ENCODE data around the gene UBTD2.
A peak's percentile ranks its signal among the peaks of the same experiment; 100 is the strongest.
"Not testable (repeated sequence)": the region's sequence is repeated elsewhere in the genome, so short reads cannot be mapped to it uniquely, and the experiment has no call there.

Gene UBTD2

DNA sequence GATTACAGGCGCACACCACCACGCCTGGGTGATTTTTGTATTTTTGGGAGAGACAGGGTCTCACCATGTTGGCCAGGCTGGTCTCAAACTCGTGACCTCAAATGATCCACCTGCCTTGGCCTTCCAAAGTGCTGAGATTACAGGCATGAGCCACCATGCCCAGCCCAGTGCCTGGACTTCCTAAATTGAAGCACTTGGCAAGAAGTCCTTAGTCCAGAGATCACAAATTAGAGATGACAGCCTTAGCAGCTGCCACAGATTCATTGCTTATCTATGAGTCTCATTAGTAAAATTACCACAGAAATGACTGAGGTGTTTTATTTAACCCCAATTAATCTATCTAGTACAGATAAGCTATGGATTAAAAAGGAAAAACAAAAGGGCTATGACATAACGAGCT is 70.4 kb downstream of the UBTD2 start:
- H3K4me1 Mint-ChIP-seq: peaks cover 4% of the 10 kb centered on the region
- H3K4me3 Mint-ChIP-seq: no peak overlapping the region
- H3K27ac Mint-ChIP-seq: no peak overlapping the region
- no peaks in the 10 kb centered on the region for H3K27me3 Mint-ChIP-seq
- ATAC-seq (ENCODE audit: low read depth) (no peak), DNase-seq (ENCODE audit: low spot score in 2 of 2) (no peak)
- H3K9me3 Mint-ChIP-seq: no peaks in the 10 kb centered on the region
- peaks cover 34% of the 10 kb centered on the region for H3K36me3 Mint-ChIP-seq

DNA sequence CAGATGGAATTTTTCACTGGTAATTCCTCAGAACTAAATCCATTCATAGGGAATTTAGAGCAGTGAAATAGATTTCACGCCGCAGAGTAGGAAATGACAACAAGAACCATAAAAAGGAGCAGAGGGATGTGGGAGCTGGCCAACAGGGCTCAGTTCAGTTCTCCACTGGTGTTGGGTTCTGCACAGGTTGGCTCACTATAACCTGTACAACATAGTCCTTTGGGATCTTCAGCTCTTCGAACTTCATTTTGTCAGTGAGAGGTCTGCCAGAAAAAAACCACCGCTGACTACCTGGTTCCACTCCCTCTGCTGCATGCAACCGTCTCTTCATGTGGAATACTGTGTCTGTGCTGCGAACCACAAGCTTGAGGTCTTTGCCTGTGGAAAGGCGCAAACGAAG is 71.9 kb downstream of the UBTD2 start:
- no peaks in the 10 kb centered on the region for H3K27me3 Mint-ChIP-seq
- ATAC-seq (ENCODE audit: low read depth): no peak
- no peak overlapping the region for H3K27ac Mint-ChIP-seq
- H3K4me3 Mint-ChIP-seq: no peak overlapping the region
- no peaks in the 10 kb centered on the region for H3K9me3 Mint-ChIP-seq
- H3K4me1 Mint-ChIP-seq: peaks cover 6% of the 10 kb centered on the region
- no peak for DNase-seq (ENCODE audit: low spot score in 2 of 2)
- H3K36me3 Mint-ChIP-seq: peaks cover 27% of the 10 kb centered on the region

DNA sequence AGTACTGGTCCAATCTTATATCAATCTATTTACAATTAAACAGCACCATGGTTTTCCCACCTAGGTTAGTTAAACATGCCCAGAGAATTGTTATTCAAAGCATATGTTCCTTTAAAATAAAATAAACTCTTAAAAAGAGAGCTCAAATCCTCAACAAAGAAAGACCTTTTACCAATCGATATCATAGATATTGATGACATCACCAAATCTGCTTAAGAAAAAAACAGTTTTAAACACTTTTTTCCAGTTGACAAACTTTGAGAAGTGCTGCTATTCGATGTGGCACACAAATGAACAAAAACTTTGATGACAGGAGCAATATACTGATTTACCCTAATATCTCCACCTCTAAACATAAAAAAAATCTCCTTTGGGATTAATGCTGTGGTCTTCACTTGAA is 73.8 kb downstream of the UBTD2 start:
- ATAC-seq (ENCODE audit: low read depth) (no peak), DNase-seq (ENCODE audit: low spot score in 2 of 2) (no peak)
- H3K4me1 Mint-ChIP-seq: peaks cover 2% of the 10 kb centered on the region
- H3K36me3 Mint-ChIP-seq: peaks cover 19% of the 10 kb centered on the region
- no peaks in the 10 kb centered on the region for H3K9me3 Mint-ChIP-seq
- no peak overlapping the region for H3K27ac Mint-ChIP-seq
- H3K4me3 Mint-ChIP-seq: no peak overlapping the region
- no peaks in the 10 kb centered on the region for H3K27me3 Mint-ChIP-seq

DNA sequence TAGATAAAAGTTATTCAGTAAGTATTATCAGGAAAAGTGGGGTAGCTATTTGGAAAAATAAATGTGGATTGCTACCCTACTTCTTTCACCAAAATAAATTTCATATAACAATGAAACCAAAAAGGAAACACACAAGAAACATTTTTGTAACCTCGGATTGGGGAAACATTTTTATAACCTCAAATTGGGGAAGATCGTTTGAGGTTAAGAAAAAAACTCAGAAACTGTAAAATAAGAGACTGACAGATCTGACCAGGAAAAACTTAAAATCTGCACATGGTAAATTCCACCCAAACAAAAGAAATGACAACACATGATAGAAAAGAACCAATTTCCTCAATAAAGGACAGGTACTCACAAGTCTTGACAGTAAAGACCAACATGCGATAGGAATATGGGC is 76.1 kb downstream of the UBTD2 start:
- no peak for DNase-seq (ENCODE audit: low spot score in 2 of 2)
- H3K36me3 Mint-ChIP-seq: peaks cover 16% of the 10 kb centered on the region
- H3K4me1 Mint-ChIP-seq: peaks cover 2% of the 10 kb centered on the region
- H3K27ac Mint-ChIP-seq: no peak overlapping the region
- ATAC-seq (ENCODE audit: low read depth): no peak
- no peaks in the 10 kb centered on the region for H3K9me3 Mint-ChIP-seq
- H3K4me3 Mint-ChIP-seq: no peak overlapping the region
- H3K27me3 Mint-ChIP-seq: no peaks in the 10 kb centered on the region

DNA sequence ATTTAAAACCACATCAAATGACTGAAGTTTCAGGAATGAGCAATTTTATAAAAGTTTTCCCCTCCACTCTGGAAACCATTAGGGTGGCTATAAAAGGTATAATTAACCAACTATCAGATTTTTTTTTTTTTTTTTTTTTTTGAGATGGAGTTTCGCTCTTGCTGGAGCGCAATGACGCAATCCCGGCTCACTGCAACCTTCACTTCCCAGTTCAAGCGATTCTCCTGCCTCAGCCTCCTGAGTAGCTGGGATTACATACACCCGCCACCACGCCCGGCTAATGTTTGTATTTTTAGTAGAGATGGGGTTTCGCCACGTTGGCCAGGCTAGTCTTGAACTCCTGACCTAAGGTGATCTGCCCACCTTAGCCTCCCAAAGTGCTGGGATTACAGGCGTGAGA is 77.6 kb downstream of the UBTD2 start:
- not testable (repeated sequence) for H3K9me3 Mint-ChIP-seq; H3K27ac Mint-ChIP-seq; H3K4me1 Mint-ChIP-seq; H3K4me3 Mint-ChIP-seq; H3K36me3 Mint-ChIP-seq; DNase-seq (ENCODE audit: low spot score in 2 of 2); H3K27me3 Mint-ChIP-seq; ATAC-seq (ENCODE audit: low read depth)

DNA sequence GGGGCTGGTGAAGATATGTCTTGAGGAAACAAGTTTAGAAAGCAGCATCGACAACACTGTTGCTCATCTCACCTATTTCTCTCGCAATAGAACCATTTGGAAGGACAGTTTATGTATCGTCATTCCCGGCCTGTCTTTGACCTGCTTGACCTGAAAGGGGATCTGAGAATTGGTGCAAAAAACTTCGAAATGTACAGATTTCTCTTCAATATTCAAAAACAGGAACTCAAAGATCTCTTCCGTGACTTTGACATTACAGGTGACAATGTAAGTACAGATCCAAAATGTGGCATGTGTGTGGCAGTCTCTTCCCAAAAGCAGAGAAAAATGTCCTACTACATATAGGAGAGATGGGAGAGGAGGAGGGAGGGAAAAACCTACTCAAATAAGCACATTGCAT is 83.1 kb downstream of the UBTD2 start:
- Mint-ChIP-seq H3K9me3 (no peaks in the 10 kb centered on the region), H3K4me1 (peaks cover 12% of the 10 kb centered on the region), H3K27me3 (no peaks in the 10 kb centered on the region), H3K36me3 (no peaks in the 10 kb centered on the region), H3K4me3 (peak overlapping the region; percentile 73), H3K27ac (peak overlapping the region; percentile 78)
- DNase-seq (ENCODE audit: low spot score in 2 of 2): no peak
- ATAC-seq (ENCODE audit: low read depth): peak; percentile 57

DNA sequence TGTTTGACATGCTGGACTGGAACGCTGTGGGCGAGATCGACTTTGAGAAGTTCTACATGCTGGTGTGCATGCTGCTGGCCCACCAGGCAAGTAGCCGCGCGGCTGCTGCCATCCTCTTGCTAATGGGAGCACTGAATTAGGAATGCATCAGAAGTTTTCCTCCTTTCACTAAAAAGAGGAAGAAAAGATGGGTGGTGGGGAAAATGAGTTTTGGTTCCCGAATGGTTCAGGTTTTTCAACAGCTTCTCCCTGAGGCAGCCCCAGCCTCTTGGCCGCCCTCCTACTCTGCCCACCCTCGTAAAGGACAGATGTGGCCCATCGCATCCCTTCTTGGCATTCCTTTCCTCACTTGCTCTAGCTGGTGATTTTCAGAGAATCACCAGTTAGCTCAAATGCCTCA is 84.1 kb downstream of the UBTD2 start:
- no peak for DNase-seq (ENCODE audit: low spot score in 2 of 2)
- Mint-ChIP-seq H3K27ac (no peak overlapping the region), H3K27me3 (no peaks in the 10 kb centered on the region), H3K4me3 (peak overlapping the region; percentile 14), H3K36me3 (no peaks in the 10 kb centered on the region), H3K4me1 (peaks cover 12% of the 10 kb centered on the region), H3K9me3 (no peaks in the 10 kb centered on the region)
- no peak for ATAC-seq (ENCODE audit: low read depth)

DNA sequence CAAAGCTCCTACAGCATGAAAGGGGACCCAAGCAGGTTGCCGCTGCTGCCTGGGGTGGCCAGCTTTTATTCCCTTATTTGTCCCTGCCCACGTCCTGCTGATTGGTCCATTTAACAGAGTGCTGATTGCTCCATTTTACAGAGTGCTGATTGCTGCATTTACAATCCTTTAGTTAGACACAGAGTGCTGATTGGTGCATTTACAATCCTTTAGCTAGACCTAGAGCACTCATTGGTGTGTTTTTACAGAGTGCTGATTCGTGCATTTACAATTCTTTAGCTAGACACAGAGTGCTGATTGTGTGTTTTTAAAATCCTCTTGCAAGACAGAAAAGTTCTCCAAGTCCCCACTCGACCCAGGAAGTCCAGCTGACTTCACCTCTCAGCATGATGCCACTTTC is 85.8 kb downstream of the UBTD2 start:
- DNase-seq (ENCODE audit: low spot score in 2 of 2); H3K4me3 Mint-ChIP-seq; H3K36me3 Mint-ChIP-seq; ATAC-seq (ENCODE audit: low read depth); H3K27me3 Mint-ChIP-seq; H3K9me3 Mint-ChIP-seq; H3K27ac Mint-ChIP-seq: not testable (repeated sequence)
- peaks cover 12% of the 10 kb centered on the region for H3K4me1 Mint-ChIP-seq

DNA sequence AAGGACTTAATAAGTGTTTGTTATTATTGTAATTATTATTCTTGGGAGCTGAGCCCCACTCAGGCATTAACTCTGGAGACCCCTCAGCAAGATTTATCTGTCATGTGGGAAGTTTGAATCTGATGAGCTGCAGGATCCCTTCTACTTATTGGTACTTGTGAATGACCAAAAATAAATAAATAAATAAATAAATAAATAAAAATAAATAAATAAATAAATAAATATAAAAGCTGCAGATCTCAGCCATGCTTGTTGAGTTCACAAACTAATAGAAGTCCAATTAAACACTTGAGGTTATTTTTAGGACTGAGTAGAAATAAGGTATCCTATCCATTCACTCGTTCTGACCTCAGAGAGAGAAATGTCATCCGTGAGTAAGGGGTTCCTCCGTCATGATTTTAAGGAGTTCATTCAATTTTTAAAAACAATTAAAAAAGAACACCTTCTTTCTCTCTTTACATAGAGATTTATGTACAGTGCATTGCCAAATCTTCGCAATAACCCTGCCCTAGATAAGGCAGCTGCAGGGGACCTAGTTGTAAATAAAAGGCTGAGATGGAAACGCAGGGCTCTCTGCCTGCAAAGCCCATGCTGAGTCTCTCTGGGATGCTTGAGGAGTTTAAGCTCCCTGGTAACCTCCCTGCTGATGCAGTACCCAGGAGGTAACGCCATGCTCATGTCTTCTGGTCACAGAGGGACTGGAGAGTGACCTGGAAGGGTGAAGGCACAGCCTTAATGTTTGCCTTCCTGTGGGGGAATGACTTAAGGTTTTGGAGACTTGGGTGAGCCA is 88.4 kb downstream of the UBTD2 start:
- no peaks in the 10 kb centered on the region for H3K27me3 Mint-ChIP-seq
- no peak overlapping the region for H3K27ac Mint-ChIP-seq
- no peak overlapping the region for H3K4me3 Mint-ChIP-seq
- H3K9me3 Mint-ChIP-seq: no peaks in the 10 kb centered on the region
- ATAC-seq (ENCODE audit: low read depth) (no peak), DNase-seq (ENCODE audit: low spot score in 2 of 2) (no peak)
- peaks cover 6% of the 10 kb centered on the region for H3K4me1 Mint-ChIP-seq
- no peaks in the 10 kb centered on the region for H3K36me3 Mint-ChIP-seq

DNA sequence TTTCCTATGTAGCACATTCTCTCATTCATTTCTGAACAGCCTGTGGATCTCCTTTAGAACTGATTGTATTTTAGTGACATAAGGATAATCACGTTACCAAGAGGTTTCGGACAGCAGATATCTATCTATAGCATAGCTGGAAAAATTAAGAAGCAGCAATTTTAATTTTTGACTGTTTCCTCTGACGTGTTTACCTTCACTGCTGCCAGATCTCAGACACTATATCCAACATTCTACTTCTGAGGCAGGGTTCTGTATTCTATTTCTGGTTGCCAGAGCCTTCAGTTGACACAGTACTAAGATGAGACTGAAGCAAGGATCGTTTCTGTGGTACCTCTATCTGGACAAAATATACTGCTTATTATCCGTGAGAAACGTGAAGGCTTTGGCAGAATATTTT is 89.7 kb downstream of the UBTD2 start, which contains the start of gene EFCAB9:
TSS of gene EFCAB9 (plus strand) at position 301 of the 400 bp plus-strand sequence. CDS start at position 302, 1 bp downstream.
- H3K9me3 Mint-ChIP-seq: no peaks in the 10 kb centered on the region
- no peaks in the 10 kb centered on the region for H3K4me1 Mint-ChIP-seq
- no peaks in the 10 kb centered on the region for H3K27me3 Mint-ChIP-seq
- DNase-seq (ENCODE audit: low spot score in 2 of 2) (no peak), ATAC-seq (ENCODE audit: low read depth) (no peak)
- H3K27ac Mint-ChIP-seq: no peak within 1 kb of the TSS
- H3K4me3 Mint-ChIP-seq: no peak within 1 kb of the TSS
- H3K36me3 Mint-ChIP-seq: no peaks in the 10 kb centered on the region

DNA sequence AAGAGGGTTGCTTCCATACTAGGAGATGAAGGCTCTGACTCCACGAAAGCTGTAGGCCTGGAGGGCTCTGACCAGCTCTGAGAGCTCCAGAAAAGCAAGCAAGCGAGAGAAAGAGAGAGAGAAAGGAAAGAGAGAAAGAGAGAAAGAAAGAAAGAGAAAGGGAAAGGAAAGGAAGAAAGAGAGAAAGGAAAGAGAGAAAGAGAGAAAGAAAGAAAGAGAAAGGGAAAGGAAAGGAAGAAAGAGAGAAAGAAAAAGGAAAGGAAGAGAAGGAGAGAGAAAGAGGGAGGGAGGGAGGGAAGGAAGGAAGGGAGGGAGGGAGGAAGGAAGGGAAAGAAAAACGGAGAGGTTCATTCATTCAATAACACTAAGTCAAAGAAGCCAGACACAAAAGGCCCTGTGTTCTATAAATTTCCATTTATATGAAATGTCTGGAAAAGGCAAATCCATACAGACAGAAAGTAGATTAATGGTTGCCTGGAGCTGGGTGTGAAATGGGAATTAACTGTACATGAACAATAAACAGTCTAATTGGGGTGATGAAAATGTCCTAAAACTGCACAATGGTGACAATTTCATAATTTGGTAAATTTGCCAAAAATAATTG is 93.8 kb downstream of the UBTD2 start:
- peaks cover under 1% of the 10 kb centered on the region for H3K36me3 Mint-ChIP-seq
- no peaks in the 10 kb centered on the region for H3K27me3 Mint-ChIP-seq
- DNase-seq (ENCODE audit: low spot score in 2 of 2) (no peak), ATAC-seq (ENCODE audit: low read depth) (no peak)
- H3K4me3 Mint-ChIP-seq: no peak overlapping the region
- no peaks in the 10 kb centered on the region for H3K9me3 Mint-ChIP-seq
- H3K27ac Mint-ChIP-seq: no peak overlapping the region
- peaks cover 18% of the 10 kb centered on the region for H3K4me1 Mint-ChIP-seq

DNA sequence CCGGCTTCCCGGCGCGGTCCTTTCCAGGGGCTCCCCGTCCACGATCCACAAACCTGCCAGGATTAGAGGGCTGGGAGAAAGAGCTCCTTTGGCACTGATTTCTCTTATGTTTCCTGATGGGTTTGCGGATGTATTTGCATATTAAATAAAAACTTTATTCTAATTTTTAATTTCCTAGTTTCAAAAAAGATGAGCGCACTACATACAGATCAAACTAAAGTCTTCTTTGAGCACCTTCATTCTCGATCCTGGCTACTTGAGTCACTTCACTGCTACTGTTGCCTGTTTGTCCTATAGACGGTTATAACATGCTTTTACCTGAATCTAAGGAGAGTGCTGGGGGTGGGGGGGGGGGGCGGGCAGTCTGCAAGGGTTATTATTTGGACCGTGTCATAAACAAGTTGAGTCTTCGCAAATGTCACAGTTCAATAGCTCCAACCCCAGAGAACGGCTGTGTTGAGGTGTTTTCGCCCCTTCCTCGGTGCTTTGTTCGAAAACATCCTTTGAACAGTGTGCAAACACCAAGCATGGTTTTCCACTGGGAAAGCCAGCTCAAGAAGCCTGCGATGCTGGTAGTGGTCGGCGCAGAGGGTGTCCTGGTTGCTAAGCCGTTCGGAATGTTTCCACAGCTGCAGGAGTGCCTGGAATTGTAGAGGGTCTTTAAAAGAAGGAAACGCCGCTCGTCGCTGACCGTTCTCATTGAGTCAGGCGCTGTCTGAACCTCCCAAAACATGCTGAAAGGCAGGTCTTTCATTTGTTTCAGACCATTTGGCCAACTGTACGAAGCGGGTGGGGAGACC is 94.5 kb downstream of the UBTD2 start:
- no peak for DNase-seq (ENCODE audit: low spot score in 2 of 2)
- peaks cover 2% of the 10 kb centered on the region for H3K36me3 Mint-ChIP-seq
- H3K4me3 Mint-ChIP-seq: peak overlapping the region; percentile 99
- H3K27me3 Mint-ChIP-seq: no peaks in the 10 kb centered on the region
- H3K4me1 Mint-ChIP-seq: peaks cover 23% of the 10 kb centered on the region
- no peaks in the 10 kb centered on the region for H3K9me3 Mint-ChIP-seq
- ATAC-seq (ENCODE audit: low read depth): no peak
- H3K27ac Mint-ChIP-seq: no peak overlapping the region

DNA sequence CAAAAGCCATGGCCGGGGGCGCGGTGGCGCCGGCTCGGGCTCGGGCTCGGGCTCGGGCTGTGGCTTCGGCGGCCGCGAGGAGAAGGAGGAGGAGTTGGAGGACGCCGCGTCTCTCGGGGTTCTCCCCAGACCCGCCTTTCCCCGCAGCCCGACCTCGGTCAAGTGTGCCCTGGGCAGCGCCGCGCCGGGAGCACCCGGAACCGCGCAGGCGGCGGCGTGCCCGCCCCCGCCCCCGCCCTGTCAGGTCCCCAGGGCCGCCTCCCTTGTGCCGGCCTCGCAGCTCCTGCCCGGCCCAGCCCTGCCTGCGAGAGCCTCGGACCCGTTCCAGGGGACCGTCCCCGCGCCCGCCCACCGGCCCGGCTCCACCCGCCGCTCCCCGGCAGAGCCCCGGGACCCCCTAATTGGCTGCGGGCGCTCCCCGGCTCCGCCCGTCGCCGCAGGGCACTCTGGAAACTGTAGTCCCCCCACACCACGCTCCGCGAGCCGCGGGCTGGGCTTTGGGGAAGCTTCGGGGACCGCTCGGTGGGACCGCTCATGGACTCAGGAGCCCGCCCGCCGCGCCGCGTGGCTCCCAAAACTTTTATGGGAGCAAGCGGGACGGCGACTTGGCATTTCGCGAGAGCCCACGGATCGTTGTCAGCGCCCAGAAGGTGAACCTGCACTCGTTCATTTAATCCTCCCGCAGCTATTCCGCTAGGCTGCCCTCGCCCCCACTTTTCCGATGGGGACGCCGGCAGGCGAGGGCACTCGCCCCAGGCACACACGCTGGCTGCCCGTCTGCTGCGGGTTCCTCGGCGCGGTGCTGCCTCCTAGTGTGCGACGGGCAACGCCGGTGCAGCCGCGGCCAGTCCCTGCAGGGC is 95.3 kb downstream of the UBTD2 start, which contains the start of gene STK10:
TSS of gene STK10 (minus strand) at position 192 of the 860 bp plus-strand sequence. CDS start at position 10, 182 bp downstream.
- ATAC-seq (ENCODE audit: low read depth): peak; percentile 77

More for the DNA sequence above, 95.3 kb downstream of the UBTD2 start, which contains the start of gene STK10:
- no peaks in the 10 kb centered on the region for H3K27me3 Mint-ChIP-seq
- H3K4me1 Mint-ChIP-seq: peaks cover 23% of the 10 kb centered on the region
- H3K4me3 Mint-ChIP-seq: peak within 1 kb of the TSS; percentile 99
- H3K36me3 Mint-ChIP-seq: peaks cover 2% of the 10 kb centered on the region
- H3K27ac Mint-ChIP-seq: peak within 1 kb of the TSS; percentile 98
- DNase-seq (ENCODE audit: low spot score in 2 of 2): peak; percentile 88
- no peaks in the 10 kb centered on the region for H3K9me3 Mint-ChIP-seq

All from memory B cell (primary cell).